ENCODE measurements around the gene CDK2. TPM values are rescaled to one million over a fixed set of nuclear protein-coding genes. Genes with fewer than 3 reads are reported as not detected.

The CDK2 gene
- total and polyA plus RNA-seq, 9 of the 15 experiments (the other 6 are each of a cell fraction or from before 2014, with no cell fraction given): 17.4 to 213 (median 109) TPM

- no peak for TF ChIP-seq ZBTB26 (CRISPR knock-in tag; IDR thresholded peaks at IDR 0.05)
- TF ChIP-seq PKNOX1 (IDR thresholded peaks at IDR 0.05): peak; percentile 24; the same call in 1 of the 2 replicates
- TF ChIP-seq CC2D1A (IDR thresholded peaks at IDR 0.05): peak; percentile 74
- TF ChIP-seq CXXC5 (CRISPR knock-in tag; IDR thresholded peaks at IDR 0.05): peak; percentile 23; the same call in 1 of the 2 replicates
- TF ChIP-seq CTBP1 (IDR thresholded peaks at IDR 0.05; ENCODE audit: borderline replicate concordance): peak; percentile 65; the same call in 1 of the 2 replicates
- TF ChIP-seq SP1 (CRISPR knock-in tag; IDR thresholded peaks at IDR 0.05): peak; percentile 37; the same call in 1 of the 2 replicates
- peak; percentile 89 to 97 (median 94) for TF ChIP-seq CTCF (IDR thresholded peaks at IDR 0.05 in 2 of 3, conservative IDR thresholded peaks at IDR 0.05 in 1 of 3; ENCODE audit: insufficient read depth in 2 of 3, low read depth in 1 of 3, low read length in 3 of 3)
- no peak for TF ChIP-seq ARHGAP35 (IDR thresholded peaks at IDR 0.05; ENCODE audit: partially characterized antibody)
- peak; percentile 22; the same call in 1 of the 2 replicates for TF ChIP-seq KLF13 (tag; IDR thresholded peaks at IDR 0.05; ENCODE audit: borderline replicate concordance, low read depth)
- TF ChIP-seq SMC3 (conservative IDR thresholded peaks at IDR 0.05; ENCODE audit: insufficient read depth, low read depth, low read length): peak; percentile 71
- TF ChIP-seq MAZ (CRISPR knock-in tag; conservative IDR thresholded peaks at IDR 0.05 in 1 of 2, IDR thresholded peaks at IDR 0.05 in 1 of 2): peak in 1 of 2 experiments; percentile 50; a peak in 1 of 4 replicates
- TF ChIP-seq BRF2 (IDR thresholded peaks at IDR 0.05; ENCODE audit: borderline replicate concordance, insufficient read depth, insufficient read length): no peak
- TF ChIP-seq ATF1 (CRISPR knock-in tag; IDR thresholded peaks at IDR 0.05): no peak
- TF ChIP-seq ATF1 (tag; IDR thresholded peaks at IDR 0.05): no peak
- no peak for TF ChIP-seq TCF3 (CRISPR knock-in tag; IDR thresholded peaks at IDR 0.05)
- TF ChIP-seq PTTG1 (tag; IDR thresholded peaks at IDR 0.05; ENCODE audit: low read depth): no peak
- TF ChIP-seq ETS2 (tag; IDR thresholded peaks at IDR 0.05; ENCODE audit: borderline replicate concordance, poor library complexity, severe bottlenecking): no peak
- TF ChIP-seq GATA2 (CRISPR knock-in tag; IDR thresholded peaks at IDR 0.05): peak; percentile 80
- no peak for TF ChIP-seq ZBTB17 (CRISPR knock-in tag; IDR thresholded peaks at IDR 0.05)
- no peak for TF ChIP-seq MECOM (CRISPR knock-in tag; IDR thresholded peaks at IDR 0.05)
- no peak for TF ChIP-seq MCM2 (IDR thresholded peaks at IDR 0.05; ENCODE audit: low read depth)
- TF ChIP-seq NEUROD1 (IDR thresholded peaks at IDR 0.05; ENCODE audit: borderline replicate concordance, low read depth, low read length, partially characterized antibody): peak; percentile 19
- TF ChIP-seq RCOR1 (IDR thresholded peaks at IDR 0.05; ENCODE audit: borderline replicate concordance in 1 of 2, low read depth in 2 of 2, low read length in 2 of 2): peak in 1 of 2 experiments; percentile 75; a peak in 2 of 4 replicates
- TF ChIP-seq EGR1 (conservative IDR thresholded peaks at IDR 0.05): no peak
These were observed 26.4 kb upstream of the CDK2 start (continued) for GRCh38 chr12:55940065-55940732.
